C4-2B (cell line): ENCODE results near the gene KCNAB2.

Experiments used
- H3K27ac ChIP-seq: fragments of 450-650 bp; 2 replicates; pipeline ENCODE4 v1.5.1; 2017
- ZFX ChIP-seq: fragments of 450-650 bp; IDR thresholded peaks from 2 replicates; pipeline ENCODE4 v1.6.1; 2017
- TF ChIP-seq, protein P1 (sequence below): fragments of 450-650 bp; conservative IDR thresholded peaks from 2 replicates; pipeline ENCODE4 v1.5.1; 2017; ENCODE audit warnings: mild to moderate bottlenecking

The KCNAB2 gene

DNA sequence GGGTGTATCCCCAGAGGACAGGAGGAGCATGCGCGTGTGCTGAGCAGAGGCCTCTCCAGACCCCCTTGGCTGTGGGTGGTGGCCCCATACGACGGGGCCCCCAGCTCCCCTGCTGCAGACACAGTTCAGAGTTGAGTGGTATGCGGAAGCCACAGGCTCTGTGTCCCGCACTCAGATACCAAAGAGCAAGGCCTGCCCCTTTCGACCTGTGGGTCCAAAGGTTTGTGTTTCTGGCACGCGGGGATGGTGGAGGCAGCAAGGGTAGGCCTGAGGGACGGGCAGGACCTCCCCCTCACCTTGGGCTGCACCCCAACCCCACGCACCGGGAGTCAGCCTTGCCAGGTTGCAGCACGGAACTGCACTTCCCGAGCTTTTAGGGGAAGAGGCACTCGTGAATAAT lies at the start of gene KCNAB2:
TSS of gene KCNAB2 (plus strand) at position 328 of the 400 bp plus-strand sequence. CDS start 5,649 bp downstream, outside the sequence.
- no peak for TF ChIP-seq ZFX
- TF ChIP-seq, protein P1, sequence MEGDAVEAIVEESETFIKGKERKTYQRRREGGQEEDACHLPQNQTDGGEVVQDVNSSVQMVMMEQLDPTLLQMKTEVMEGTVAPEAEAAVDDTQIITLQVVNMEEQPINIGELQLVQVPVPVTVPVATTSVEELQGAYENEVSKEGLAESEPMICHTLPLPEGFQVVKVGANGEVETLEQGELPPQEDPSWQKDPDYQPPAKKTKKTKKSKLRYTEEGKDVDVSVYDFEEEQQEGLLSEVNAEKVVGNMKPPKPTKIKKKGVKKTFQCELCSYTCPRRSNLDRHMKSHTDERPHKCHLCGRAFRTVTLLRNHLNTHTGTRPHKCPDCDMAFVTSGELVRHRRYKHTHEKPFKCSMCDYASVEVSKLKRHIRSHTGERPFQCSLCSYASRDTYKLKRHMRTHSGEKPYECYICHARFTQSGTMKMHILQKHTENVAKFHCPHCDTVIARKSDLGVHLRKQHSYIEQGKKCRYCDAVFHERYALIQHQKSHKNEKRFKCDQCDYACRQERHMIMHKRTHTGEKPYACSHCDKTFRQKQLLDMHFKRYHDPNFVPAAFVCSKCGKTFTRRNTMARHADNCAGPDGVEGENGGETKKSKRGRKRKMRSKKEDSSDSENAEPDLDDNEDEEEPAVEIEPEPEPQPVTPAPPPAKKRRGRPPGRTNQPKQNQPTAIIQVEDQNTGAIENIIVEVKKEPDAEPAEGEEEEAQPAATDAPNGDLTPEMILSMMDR, result no peak
- no peak within 1 kb of the TSS for H3K27ac ChIP-seq

DNA sequence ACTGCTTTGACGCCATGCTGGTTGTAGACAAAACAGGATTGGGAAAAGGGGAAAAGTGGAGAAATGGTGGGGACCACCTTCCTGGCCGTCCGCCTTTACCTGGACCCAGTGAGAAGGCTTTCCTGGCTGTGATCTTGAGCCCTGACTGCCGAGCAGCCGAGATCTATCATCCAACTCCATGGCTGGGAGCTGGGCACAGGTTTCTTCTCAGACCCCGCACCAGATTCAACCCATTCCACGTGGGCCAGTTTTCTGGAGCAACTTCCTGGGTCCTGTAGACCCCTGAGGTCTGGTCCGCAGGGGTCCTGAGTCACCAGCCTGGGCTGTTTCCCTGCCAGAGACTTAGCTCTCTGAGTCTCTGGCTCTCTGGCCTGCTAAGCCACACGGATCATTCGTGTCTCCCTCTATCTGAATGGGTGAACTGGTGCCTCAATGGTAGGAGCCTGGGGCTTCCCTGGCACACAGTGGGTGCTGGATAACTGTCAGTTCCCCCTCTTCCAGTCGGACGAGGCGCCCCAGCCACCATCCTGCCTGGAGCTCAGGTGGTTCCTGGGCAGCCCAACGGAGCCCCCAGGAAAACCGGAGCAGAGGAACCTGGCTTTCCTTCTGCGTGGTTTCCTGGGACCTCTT lies 48.9 kb upstream of the KCNAB2 start:
- TF ChIP-seq, protein P1, result no peak
- TF ChIP-seq ZFX, result no peak
- H3K27ac ChIP-seq, result no peak overlapping the region

DNA sequence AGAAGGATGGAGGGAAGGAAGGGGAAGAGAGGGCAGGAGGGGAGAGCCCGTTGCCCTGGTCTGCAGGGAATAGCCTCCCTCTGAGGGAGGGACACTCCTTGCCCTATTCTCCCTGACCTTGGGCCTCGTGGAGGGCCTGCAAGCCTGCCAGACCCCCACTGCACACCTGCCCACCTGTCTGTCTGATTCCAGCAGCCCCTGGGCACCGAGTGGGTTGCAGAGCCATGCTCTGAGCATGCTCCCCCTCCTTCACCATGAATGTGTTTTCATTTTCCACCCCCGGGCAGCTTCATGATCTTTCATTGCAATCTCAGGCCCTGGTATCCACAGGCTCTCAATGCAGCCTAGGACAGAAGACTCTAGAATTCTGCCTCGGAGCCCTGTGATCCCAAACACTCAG lies 48.4 kb upstream of the KCNAB2 start:
- no peak overlapping the region for H3K27ac ChIP-seq

DNA sequence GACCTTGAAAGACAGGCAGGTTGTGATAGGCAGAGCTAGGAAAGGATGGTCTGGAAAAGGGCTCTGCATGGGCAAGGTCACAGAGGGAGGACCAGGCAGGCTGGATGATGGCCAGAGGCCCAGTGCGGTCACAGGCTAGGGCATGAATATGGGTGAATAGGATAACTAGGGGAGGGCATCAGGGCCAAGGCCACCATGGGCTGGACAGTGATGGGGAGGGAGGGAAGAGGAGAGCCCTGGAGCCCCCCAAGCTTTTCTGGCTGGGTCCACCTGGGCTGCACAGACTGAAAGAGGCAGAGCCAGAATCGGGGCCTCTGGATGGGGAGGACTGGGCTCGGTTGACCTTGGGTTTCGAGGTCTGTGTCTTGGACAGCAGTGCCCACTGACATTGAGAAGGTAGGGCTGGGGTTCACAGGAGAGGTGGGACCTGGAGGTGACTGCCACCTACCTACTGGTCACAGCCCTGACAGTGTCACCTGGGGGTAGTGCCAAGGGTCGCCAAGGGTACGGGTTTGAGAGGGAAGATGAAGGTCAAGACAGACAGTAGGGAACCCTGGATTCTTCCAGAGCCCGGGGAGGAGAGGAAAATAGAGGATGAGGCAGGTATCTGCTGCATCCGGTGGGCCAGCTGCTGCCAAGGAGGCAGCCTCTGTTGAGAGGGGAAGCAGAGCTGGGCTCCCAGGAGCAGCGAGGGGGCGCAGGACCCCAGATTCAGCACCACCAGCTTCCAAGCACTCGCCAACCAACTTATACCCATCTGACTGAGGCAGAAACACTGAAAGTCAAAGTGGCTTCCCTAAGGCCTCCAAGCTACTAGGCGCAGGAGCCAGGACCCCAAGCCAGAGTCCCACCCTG lies 47.4 kb upstream of the KCNAB2 start:
- H3K27ac ChIP-seq, result no peak overlapping the region
- TF ChIP-seq, protein P1, result no peak
- no peak for TF ChIP-seq ZFX

More for the DNA sequence above, 48.4 kb upstream of the KCNAB2 start:
- TF ChIP-seq, protein P1, result no peak
- TF ChIP-seq ZFX, result no peak

DNA sequence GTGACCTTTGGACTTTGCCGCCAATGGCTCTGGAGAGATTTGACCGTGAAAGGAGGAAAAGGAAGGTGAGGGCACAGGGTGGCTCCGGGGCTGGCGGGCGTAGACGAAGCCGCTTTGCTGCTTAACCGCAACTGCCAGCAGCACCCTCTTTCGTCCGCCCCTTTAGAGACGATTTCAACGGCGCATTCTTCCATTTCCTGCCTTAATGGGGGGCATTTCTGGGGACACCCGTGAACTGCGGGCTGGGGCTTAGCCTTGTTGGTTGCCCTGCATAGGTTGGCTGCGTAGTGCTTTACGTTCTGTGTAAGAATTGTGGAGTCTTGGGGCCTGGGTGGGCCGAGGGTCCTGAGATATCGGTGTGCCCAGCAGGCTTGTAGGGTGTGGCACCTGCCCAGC lies 46.8 kb upstream of the KCNAB2 start:
- no peak overlapping the region for H3K27ac ChIP-seq
- TF ChIP-seq ZFX, result no peak
- TF ChIP-seq, protein P1, result no peak

DNA sequence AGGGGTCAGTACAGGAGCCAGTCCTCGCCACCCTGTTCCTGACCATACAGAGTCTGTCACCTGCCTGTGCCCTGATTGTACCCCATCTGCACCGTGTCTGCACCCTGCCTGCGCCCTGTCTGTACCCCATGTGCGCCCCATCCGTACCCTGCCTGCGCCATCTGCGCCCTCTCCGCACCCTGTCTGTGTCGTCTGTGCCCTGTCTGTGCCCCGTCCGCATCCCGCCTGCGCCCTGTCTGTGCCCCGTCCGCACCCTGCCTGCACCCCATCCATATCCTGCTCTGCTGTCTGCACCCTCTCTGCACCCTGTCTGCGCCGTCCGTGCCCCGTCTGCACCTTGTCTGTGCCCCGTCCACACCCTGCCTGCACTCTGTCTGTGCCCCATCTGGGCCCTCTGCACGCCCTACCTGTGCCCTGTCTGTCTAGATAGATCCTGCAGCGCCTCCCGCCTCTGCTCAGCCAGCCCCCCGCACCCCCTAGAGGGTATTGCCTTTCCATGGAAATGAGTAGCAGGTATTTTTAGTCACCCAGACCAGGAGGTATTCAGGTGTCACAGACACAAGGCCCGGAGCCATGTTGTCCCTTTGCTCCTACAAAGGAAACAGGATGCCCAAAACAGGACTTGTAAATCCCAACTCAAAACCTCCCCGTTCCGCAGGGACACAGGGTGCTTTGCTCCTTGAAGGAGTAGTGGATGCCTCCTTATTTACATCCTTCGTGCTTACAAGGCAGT lies 45.8 kb upstream of the KCNAB2 start:
- H3K27ac ChIP-seq, result no peak overlapping the region
- no peak for TF ChIP-seq ZFX

DNA sequence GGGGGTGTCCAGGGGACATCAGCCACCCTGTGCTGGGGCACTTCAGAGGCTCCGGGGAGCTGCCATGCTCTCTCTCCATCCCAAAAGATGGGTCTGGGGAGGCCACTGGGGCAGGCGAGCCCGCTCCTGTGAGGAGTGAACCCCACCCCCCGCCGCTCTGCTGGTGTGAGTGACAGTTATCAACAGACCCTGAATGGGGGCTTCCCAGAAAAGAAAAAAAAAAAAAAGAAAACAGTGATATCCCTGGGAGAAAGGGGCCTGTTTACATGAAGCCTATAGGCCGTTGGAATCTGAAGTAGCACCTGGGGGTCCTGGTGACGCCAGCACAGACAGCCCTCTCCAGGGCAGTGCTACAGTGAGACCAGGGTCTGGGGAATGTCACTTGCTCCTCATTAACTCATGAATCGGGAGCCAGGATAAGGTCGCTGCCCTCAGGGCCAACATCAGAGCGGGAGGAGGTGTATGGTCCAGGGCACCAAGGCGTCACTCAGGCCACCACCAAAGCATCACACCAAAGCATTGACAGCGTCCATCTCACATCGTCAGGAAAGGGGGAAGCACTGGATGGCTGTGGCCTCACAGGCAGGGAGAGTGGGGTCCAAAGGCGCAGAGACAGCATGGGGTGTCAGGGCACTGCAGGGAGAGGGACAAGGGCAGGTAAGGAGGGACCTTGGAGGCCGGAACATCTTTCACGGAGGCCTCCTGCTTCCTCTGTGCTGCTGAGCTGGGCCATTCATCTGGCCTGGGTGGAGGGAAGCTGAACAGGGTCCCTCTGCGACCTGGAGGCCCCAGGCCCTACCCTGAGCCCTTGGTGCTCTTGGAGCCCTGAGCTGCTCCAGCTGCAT lies 45.0 kb upstream of the KCNAB2 start:
- TF ChIP-seq ZFX, result no peak
- TF ChIP-seq, protein P1, result no peak
- H3K27ac ChIP-seq, result no peak overlapping the region
